Measurements from ENCODE around the gene MT1M.
"Not testable (repeated sequence)": the region's sequence is repeated elsewhere in the genome, so short reads cannot be mapped to it uniquely, and the experiment has no call there.

Gene MT1M

GRCh38 chr16:56632156-56632847, at the start of gene MT1M:
TSS of gene MT1M (plus strand) at chr16:56632659. CDS start at chr16:56632732, 73 bp downstream.
- peak within 1 kb of the TSS; percentile 60 for H3K4me3 ChIP-seq (ENCODE audit: low read length)
- TF ChIP-seq, protein P1, sequence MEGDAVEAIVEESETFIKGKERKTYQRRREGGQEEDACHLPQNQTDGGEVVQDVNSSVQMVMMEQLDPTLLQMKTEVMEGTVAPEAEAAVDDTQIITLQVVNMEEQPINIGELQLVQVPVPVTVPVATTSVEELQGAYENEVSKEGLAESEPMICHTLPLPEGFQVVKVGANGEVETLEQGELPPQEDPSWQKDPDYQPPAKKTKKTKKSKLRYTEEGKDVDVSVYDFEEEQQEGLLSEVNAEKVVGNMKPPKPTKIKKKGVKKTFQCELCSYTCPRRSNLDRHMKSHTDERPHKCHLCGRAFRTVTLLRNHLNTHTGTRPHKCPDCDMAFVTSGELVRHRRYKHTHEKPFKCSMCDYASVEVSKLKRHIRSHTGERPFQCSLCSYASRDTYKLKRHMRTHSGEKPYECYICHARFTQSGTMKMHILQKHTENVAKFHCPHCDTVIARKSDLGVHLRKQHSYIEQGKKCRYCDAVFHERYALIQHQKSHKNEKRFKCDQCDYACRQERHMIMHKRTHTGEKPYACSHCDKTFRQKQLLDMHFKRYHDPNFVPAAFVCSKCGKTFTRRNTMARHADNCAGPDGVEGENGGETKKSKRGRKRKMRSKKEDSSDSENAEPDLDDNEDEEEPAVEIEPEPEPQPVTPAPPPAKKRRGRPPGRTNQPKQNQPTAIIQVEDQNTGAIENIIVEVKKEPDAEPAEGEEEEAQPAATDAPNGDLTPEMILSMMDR (conservative IDR thresholded peaks at IDR 0.05; ENCODE audit: low read length): no peak
- DNase-seq (ENCODE audit: low read depth): no peak

DNA sequence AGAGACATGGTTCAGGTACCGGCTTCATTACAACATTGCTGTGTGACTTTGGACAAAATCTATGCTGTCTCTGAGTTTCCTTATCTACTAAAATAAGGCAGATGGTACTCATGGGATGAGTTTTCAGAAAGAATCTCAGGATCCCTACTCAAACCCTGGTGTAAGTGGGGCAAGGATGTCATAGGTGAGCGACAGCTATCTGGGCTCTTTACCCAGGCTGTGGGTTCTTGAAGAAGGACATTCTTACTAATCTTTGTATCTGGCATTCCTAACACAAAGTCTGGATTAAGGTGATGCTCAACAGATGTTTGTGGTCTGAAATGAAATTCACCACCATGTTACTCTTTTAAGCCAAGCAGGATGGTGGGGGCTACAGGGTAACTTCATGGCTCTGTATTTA, 49.5 kb upstream of the MT1M start:
- H3K4me3 ChIP-seq (ENCODE audit: low read length); DNase-seq (ENCODE audit: low read depth): not testable (repeated sequence)

DNA sequence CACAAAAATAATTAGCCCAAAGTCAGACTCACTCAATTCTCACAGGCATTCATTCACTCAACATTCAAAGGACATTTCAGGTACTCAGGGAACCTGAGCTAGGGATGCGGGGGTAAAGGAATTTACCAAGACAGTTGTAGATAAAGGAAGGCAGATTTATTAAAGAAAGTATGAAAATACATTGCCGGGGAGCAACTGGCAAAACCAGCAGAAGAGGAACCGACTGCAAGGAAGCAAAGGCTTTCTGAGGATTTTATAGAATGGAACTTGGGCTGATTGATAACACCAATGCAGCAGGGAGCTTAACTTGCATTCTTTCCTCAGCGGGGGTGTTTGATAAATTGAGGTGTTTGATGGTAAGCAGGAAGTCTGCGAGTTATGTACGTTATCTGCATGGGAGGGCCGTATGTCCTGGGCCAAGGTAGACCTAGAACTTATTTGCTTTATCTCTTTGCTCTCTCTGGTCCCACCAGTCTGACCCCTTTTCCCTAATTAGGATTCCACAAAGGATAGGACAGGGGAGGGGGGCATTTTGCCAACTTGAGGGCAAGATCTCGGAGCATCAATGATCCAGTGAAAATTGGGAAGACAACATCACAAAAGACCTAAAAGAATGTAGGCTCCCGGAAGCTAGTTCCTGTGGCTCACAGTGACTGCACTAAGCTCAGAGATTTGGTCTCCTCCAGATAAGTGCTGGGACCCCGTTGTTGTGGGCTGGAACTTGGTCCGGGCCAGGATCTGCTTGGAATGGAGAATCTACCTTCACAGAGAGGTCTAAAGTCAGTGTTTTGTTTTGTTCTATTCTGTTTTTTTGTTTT, 48.9 kb upstream of the MT1M start:
- TF ChIP-seq, protein P1 (conservative IDR thresholded peaks at IDR 0.05; ENCODE audit: low read length): no peak
- DNase-seq (ENCODE audit: low read depth): no peak
- H3K4me3 ChIP-seq (ENCODE audit: low read length): no peak overlapping the region

- TF ChIP-seq, protein P1 (conservative IDR thresholded peaks at IDR 0.05; ENCODE audit: low read length): no peak
- no peak overlapping the region for H3K4me3 ChIP-seq (ENCODE audit: low read length)
- no peak for DNase-seq (ENCODE audit: low read depth)
Observed at GRCh38 chr16:56584276-56584675, 48.2 kb upstream of the MT1M start.

GRCh38 chr16:56588781-56589140, 43.7 kb upstream of the MT1M start:
- DNase-seq (ENCODE audit: low read depth): no peak
- TF ChIP-seq, protein P1 (conservative IDR thresholded peaks at IDR 0.05; ENCODE audit: low read length): no peak
- peak overlapping the region; percentile 26; the same call in 1 of the 2 replicates for H3K4me3 ChIP-seq (ENCODE audit: low read length)

- TF ChIP-seq, protein P1 (conservative IDR thresholded peaks at IDR 0.05; ENCODE audit: low read length): no peak
- DNase-seq (ENCODE audit: low read depth): no peak
- peak within 1 kb of the TSS; percentile 30 for H3K4me3 ChIP-seq (ENCODE audit: low read length)
Observed at GRCh38 chr16:56589141-56590039, 43.1 kb upstream of the MT1M start, which contains the start of gene MT3. TSS of gene MT3 (plus strand) at chr16:56589528. CDS start at chr16:56589591, 63 bp downstream.

Data from AG10803 (cell line).